Measurements from ENCODE around the gene ABCA7. TPM values are rescaled to one million over a fixed set of nuclear protein-coding genes. Genes with fewer than 3 reads are reported as not detected.

ABCA7 gene
- total RNA-seq, 1 experiment from 2014 or later, result 56.9 TPM

GRCh38 chr19:1002600-1002999 lies 37.3 kb upstream of the ABCA7 start:
- DNase-seq (ENCODE audit: low spot score), result no peak

GRCh38 chr19:1003283-1003682 lies 36.6 kb upstream of the ABCA7 start:
- no peak for DNase-seq (ENCODE audit: low spot score)

GRCh38 chr19:1004204-1004802 lies 35.6 kb upstream of the ABCA7 start:
- DNase-seq (ENCODE audit: low spot score), result no peak

- no peak for DNase-seq (ENCODE audit: low spot score)
These were observed 34.9 kb upstream of the ABCA7 start for GRCh38 chr19:1004803-1005664.

- DNase-seq (ENCODE audit: low spot score), result no peak
These were observed 33.1 kb upstream of the ABCA7 start for GRCh38 chr19:1006711-1007398.

GRCh38 chr19:1007399-1008251 lies 32.3 kb upstream of the ABCA7 start:
- DNase-seq (ENCODE audit: low spot score), result no peak

- no peak for DNase-seq (ENCODE audit: low spot score)
These were observed 31.5 kb upstream of the ABCA7 start for GRCh38 chr19:1008268-1009040.

GRCh38 chr19:1009041-1009980 lies 30.6 kb upstream of the ABCA7 start:
- DNase-seq (ENCODE audit: low spot score), result no peak

- no peak for DNase-seq (ENCODE audit: low spot score)
These were observed 29.8 kb upstream of the ABCA7 start for GRCh38 chr19:1009981-1010538.

GRCh38 chr19:1010586-1011510 lies 29.1 kb upstream of the ABCA7 start:
- DNase-seq (ENCODE audit: low spot score), result no peak

GRCh38 chr19:1011831-1012333 lies 28.0 kb upstream of the ABCA7 start:
- no peak for DNase-seq (ENCODE audit: low spot score)

GRCh38 chr19:1012334-1012733 lies 27.6 kb upstream of the ABCA7 start:
- DNase-seq (ENCODE audit: low spot score), result no peak

- DNase-seq (ENCODE audit: low spot score), result no peak
These were observed 26.7 kb upstream of the ABCA7 start for GRCh38 chr19:1013218-1013617.

- no peak for DNase-seq (ENCODE audit: low spot score)
These were observed 25.5 kb upstream of the ABCA7 start for GRCh38 chr19:1014161-1015060.

- no peak for DNase-seq (ENCODE audit: low spot score)
These were observed 24.7 kb upstream of the ABCA7 start for GRCh38 chr19:1015061-1015781.

Measured in HT-29 (cell line).